Endothelial cell (in vitro differentiated cells): ENCODE results near the gene DLX5. TPM values are rescaled to one million over a fixed set of nuclear protein-coding genes. Genes with fewer than 3 reads are reported as not detected.

Source experiments
- DNase-seq: peaks from one replicate; pipeline ENCODE4 v3.0.0; 2021; ENCODE audit warnings: low spot score
- H3K27ac Mint-ChIP-seq: one replicate; pipeline ENCODE4 v1.8.0; 2021; ENCODE audit warnings: mixed read lengths, inconsistent platforms; ENCODE audit not compliant: unreplicated experiment
- H3K27me3 Mint-ChIP-seq: one replicate; pipeline ENCODE4 v1.8.0; 2021; ENCODE audit warnings: mild to moderate bottlenecking, moderate library complexity, mixed read lengths, inconsistent platforms; ENCODE audit not compliant: unreplicated experiment
- H3K36me3 Mint-ChIP-seq: one replicate; pipeline ENCODE4 v1.8.0; 2021; ENCODE audit warnings: mild to moderate bottlenecking, low read depth, mixed read lengths, inconsistent platforms; ENCODE audit not compliant: unreplicated experiment
- H3K4me1 Mint-ChIP-seq: one replicate; pipeline ENCODE4 v1.8.0; 2021; ENCODE audit warnings: mild to moderate bottlenecking, mixed read lengths, inconsistent platforms; ENCODE audit not compliant: unreplicated experiment
- H3K4me3 Mint-ChIP-seq: one replicate; pipeline ENCODE4 v1.8.0; 2021; ENCODE audit warnings: mild to moderate bottlenecking, mixed read lengths, inconsistent platforms; ENCODE audit not compliant: unreplicated experiment
- H3K9me3 Mint-ChIP-seq: one replicate; pipeline ENCODE4 v1.8.0; 2021; ENCODE audit warnings: mixed read lengths, inconsistent platforms; ENCODE audit not compliant: unreplicated experiment
- CTCF ChIP-seq: fragments of 200-600 bp; sonication (generic); IDR thresholded peaks from one replicate; pipeline ENCODE4 v1.5.0; 2021; ENCODE audit warnings: antibody characterized with exemption; ENCODE audit not compliant: unreplicated experiment
- total RNA-seq: library from RNA; stranded (reverse); fragmentation: NEBNext Ultra II Directional; extraction: Animal tissue kit (Norgen Biotek cat#: 25700); gene quantifications from one replicate; pipeline ENCODE4 v1.2.1, GENCODE V29; 2021; ENCODE audit not compliant: unreplicated experiment

Gene DLX5
- total RNA-seq, 1 donor from 2014 or later: 0.18 TPM

GRCh38 chr7:96996111-96996957 lies 28.3 kb downstream of the DLX5 start:
- Mint-ChIP-seq H3K4me1 (peaks cover 12% of the 10 kb centered on the region), H3K9me3 (no peaks in the 10 kb centered on the region), H3K4me3 (no peak overlapping the region), H3K27me3 (peaks cover 53% of the 10 kb centered on the region), H3K27ac (no peak overlapping the region), H3K36me3 (no peaks in the 10 kb centered on the region)
- no peak for TF ChIP-seq CTCF
- no peak for DNase-seq

- Mint-ChIP-seq H3K4me3 (no peak overlapping the region), H3K27ac (no peak overlapping the region), H3K4me1 (peaks cover 12% of the 10 kb centered on the region), H3K36me3 (no peaks in the 10 kb centered on the region), H3K9me3 (no peaks in the 10 kb centered on the region), H3K27me3 (peaks cover 48% of the 10 kb centered on the region)
- no peak for DNase-seq
- no peak for TF ChIP-seq CTCF
Observed at GRCh38 chr7:96995406-96996110, 29.1 kb downstream of the DLX5 start.

- H3K27ac Mint-ChIP-seq: no peak overlapping the region
- H3K4me3 Mint-ChIP-seq: no peak overlapping the region
- H3K9me3 Mint-ChIP-seq: no peaks in the 10 kb centered on the region
- no peak for DNase-seq
- peaks cover 22% of the 10 kb centered on the region for H3K4me1 Mint-ChIP-seq
- H3K27me3 Mint-ChIP-seq: peaks cover 50% of the 10 kb centered on the region
- no peak for TF ChIP-seq CTCF
- no peaks in the 10 kb centered on the region for H3K36me3 Mint-ChIP-seq
Observed at GRCh38 chr7:96993980-96994379, 30.7 kb downstream of the DLX5 start.

- Mint-ChIP-seq H3K4me1 (peaks cover 24% of the 10 kb centered on the region), H3K36me3 (no peaks in the 10 kb centered on the region), H3K27ac (no peak overlapping the region), H3K27me3 (peaks cover 49% of the 10 kb centered on the region), H3K4me3 (no peak overlapping the region), H3K9me3 (no peaks in the 10 kb centered on the region)
- no peak for TF ChIP-seq CTCF
- DNase-seq: no peak
Observed at GRCh38 chr7:96993094-96993865, 31.4 kb downstream of the DLX5 start.
